PC-3 (cell line): Measurements from ENCODE around the gene TERC. TPM values are rescaled to one million over a fixed set of nuclear protein-coding genes. Genes with fewer than 3 reads are reported as not detected.

ENCODE experiments used
- ATAC-seq: fragments of 200-7000 bp; cut with Tn5 transposase; 2 replicates; pipeline ENCODE4 v1.9.1; 2020; ENCODE audit warnings: mild to moderate bottlenecking, moderate library complexity
- BruUV-seq: library from RNA; stranded (reverse); fragments of 400-500 nt; replicated peaks from 2 replicates; lab custom pipeline; 2021; lab: Mats Ljungman, UMichigan
- CTCF ChIA-PET: fragments of 300-600 bp; sonication (Branson Sonifier 250); formaldehyde crosslinking; loops from one replicate; lab custom pipeline; 2022; ENCODE audit warnings: antibody characterized with exemption; lab: Charles Lee
- POLR2A ChIA-PET: fragments of 300-600 bp; sonication (Branson Sonifier 250); formaldehyde crosslinking; loops from one replicate; lab custom pipeline; 2022; ENCODE audit warnings: antibody characterized with exemption; ENCODE audit not compliant: unreplicated experiment; lab: Charles Lee
- DNase-seq: peaks from one replicate; pipeline ENCODE4 v3.0.0-alpha.2; 2015
- H2AFZ ChIP-seq: fragments of 300-600 bp; sonication (generic); 2 replicates; pipeline ENCODE4 v1.6.0; 2016; ENCODE audit warnings: antibody characterized with exemption, low read length
- H3F3A ChIP-seq: fragments of 300-600 bp; sonication (generic); one replicate; pipeline ENCODE4 v1.6.0; 2017; ENCODE audit warnings: antibody characterized with exemption, low read length, control low read depth, mild to moderate bottlenecking; ENCODE audit not compliant: unreplicated experiment
- H3K27ac ChIP-seq: fragments of 300-600 bp; sonication (generic); 2 replicates; pipeline ENCODE4 v1.5.1; 2016; ENCODE audit warnings: mild to moderate bottlenecking, low read length
- H3K27me3 ChIP-seq: fragments of 300-600 bp; sonication (generic); 2 replicates; pipeline ENCODE4 v1.6.1; 2016; ENCODE audit warnings: low read length, mixed read lengths
- H3K36me3 ChIP-seq: fragments of 300-600 bp; sonication (generic); 2 replicates; pipeline ENCODE4 v1.6.1; 2016; ENCODE audit warnings: low read depth, mixed run types, low read length, mixed read lengths
- H3K4me1 ChIP-seq: fragments of 300-600 bp; sonication (generic); 2 replicates; pipeline ENCODE4 v1.5.1; 2016; ENCODE audit warnings: low read length; ENCODE audit not compliant: insufficient read depth
- H3K4me2 ChIP-seq: fragments of 300-600 bp; sonication (generic); 2 replicates; pipeline ENCODE4 v1.6.0; 2016; ENCODE audit warnings: low read length
- H3K4me3 ChIP-seq: fragments of 300-600 bp; sonication (generic); 2 replicates; pipeline ENCODE4 v1.5.1; 2016; ENCODE audit warnings: mild to moderate bottlenecking, low read length, mixed read lengths
- H3K79me2 ChIP-seq: fragments of 300-600 bp; sonication (generic); 2 replicates; pipeline ENCODE4 v1.6.1; 2017; ENCODE audit warnings: low read length, mixed read lengths
- H3K9ac ChIP-seq: fragments of 300-600 bp; sonication (generic); 2 replicates; pipeline ENCODE4 v1.6.0; 2016; ENCODE audit warnings: mild to moderate bottlenecking, low read length
- H3K9me2 ChIP-seq: fragments of 300-600 bp; sonication (generic); replicated peaks from 2 replicates; pipeline ENCODE4 v1.6.1; 2016; ENCODE audit warnings: mixed run types, low read length, mixed read lengths
- H3K9me3 ChIP-seq: fragments of 300-600 bp; sonication (generic); 2 replicates; pipeline ENCODE4 v1.6.1; 2016; ENCODE audit warnings: low read length, mixed read lengths
- H4K20me1 ChIP-seq: fragments of 300-600 bp; sonication (generic); 2 replicates; pipeline ENCODE4 v1.6.1; 2016; ENCODE audit warnings: low read length, mixed read lengths
- EZH2 ChIP-seq: fragments of 300-600 bp; sonication (generic); IDR thresholded peaks from one replicate; pipeline ENCODE4 v1.6.1; 2017; ENCODE audit warnings: antibody characterized with exemption, mild to moderate bottlenecking, low read length; ENCODE audit not compliant: unreplicated experiment
- EZH2phosphoT487 ChIP-seq: fragments of 300-600 bp; sonication (generic); IDR thresholded peaks from 2 replicates; pipeline ENCODE4 v1.6.1; 2018; ENCODE audit warnings: mild to moderate bottlenecking, antibody characterized with exemption, low read length, borderline replicate concordance
- intact Hi-C: fragments of 100-400 bp; cut with micrococcal nuclease; formaldehyde crosslinking; loops from 2 replicates; pipeline ENCODE4 v1.9.0; 2023
- total RNA-seq: library from RNA; depleted of rRNA; stranded (reverse); fragments of >200 nt; gene quantifications from 2 replicates; pipeline ENCODE4 v1.2.3, GENCODE V29; 2014
- TF ChIP-seq, protein P1 (sequence below): fragments of 300-600 bp; sonication (generic); conservative IDR thresholded peaks from 2 replicates; pipeline ENCODE4 v1.5.1; 2017; ENCODE audit warnings: antibody characterized with exemption, low read depth, mild to moderate bottlenecking, low read length

Gene TERC
- total RNA-seq, 1 experiment from 2014 or later: 544 TPM

- H3K79me2 ChIP-seq: peaks cover 32% of the 10 kb centered on the region
- TF ChIP-seq, protein P1, sequence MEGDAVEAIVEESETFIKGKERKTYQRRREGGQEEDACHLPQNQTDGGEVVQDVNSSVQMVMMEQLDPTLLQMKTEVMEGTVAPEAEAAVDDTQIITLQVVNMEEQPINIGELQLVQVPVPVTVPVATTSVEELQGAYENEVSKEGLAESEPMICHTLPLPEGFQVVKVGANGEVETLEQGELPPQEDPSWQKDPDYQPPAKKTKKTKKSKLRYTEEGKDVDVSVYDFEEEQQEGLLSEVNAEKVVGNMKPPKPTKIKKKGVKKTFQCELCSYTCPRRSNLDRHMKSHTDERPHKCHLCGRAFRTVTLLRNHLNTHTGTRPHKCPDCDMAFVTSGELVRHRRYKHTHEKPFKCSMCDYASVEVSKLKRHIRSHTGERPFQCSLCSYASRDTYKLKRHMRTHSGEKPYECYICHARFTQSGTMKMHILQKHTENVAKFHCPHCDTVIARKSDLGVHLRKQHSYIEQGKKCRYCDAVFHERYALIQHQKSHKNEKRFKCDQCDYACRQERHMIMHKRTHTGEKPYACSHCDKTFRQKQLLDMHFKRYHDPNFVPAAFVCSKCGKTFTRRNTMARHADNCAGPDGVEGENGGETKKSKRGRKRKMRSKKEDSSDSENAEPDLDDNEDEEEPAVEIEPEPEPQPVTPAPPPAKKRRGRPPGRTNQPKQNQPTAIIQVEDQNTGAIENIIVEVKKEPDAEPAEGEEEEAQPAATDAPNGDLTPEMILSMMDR: no peak
- TF ChIP-seq EZH2: no peak
- TF ChIP-seq EZH2phosphoT487: no peak
- POLR2A ChIA-PET: no interaction called here
- intact Hi-C loops: no loop called here
- CTCF ChIA-PET: no interaction called here
- H3K9ac ChIP-seq: no peak overlapping the region
- H3K4me3 ChIP-seq: no peak overlapping the region
- H4K20me1 ChIP-seq: no peaks in the 10 kb centered on the region
- no peak overlapping the region for H2AFZ ChIP-seq
- H3K27me3 ChIP-seq: no peaks in the 10 kb centered on the region
- ATAC-seq (no peak), DNase-seq (no peak)
- no peaks in the 10 kb centered on the region for H3K9me3 ChIP-seq
- no peak overlapping the region for H3K27ac ChIP-seq
- no TSS peak for BruUV-seq
- peaks cover 16% of the 10 kb centered on the region for H3K4me1 ChIP-seq
- H3K36me3 ChIP-seq: peaks cover 61% of the 10 kb centered on the region
- H3F3A ChIP-seq: no peaks in the 10 kb centered on the region
- no peaks in the 10 kb centered on the region for H3K9me2 ChIP-seq
- no peak overlapping the region for H3K4me2 ChIP-seq
Observed at GRCh38 chr3:169777822-169778221, 13.0 kb upstream of the TERC start.

DNA sequence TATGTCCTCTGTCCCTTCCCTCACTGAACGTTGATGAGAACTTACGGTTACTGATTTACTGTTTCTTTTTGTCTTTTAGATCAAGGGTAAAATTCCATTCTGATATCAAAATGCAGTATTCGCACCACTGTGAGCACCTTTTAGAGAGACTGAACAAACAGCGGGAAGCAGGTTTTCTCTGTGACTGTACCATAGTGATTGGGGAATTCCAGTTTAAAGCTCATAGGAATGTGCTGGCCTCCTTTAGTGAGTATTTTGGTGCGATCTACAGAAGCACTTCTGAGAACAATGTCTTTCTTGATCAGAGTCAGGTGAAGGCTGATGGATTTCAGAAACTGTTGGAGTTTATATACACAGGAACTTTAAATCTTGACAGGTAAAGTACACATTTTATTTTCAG lies 9.3 kb upstream of the TERC start:
- Histone ChIP-seq H3K9me3 (no peaks in the 10 kb centered on the region), H2AFZ (no peak overlapping the region), H3F3A (no peaks in the 10 kb centered on the region), H3K27me3 (no peaks in the 10 kb centered on the region), H3K36me3 (peaks cover 35% of the 10 kb centered on the region; the same call in 1 of the 2 replicates), H3K4me1 (peaks cover 16% of the 10 kb centered on the region), H3K27ac (no peak overlapping the region), H3K4me2 (peak overlapping the region; percentile 94), H3K9ac (peak overlapping the region; percentile 97), H4K20me1 (no peaks in the 10 kb centered on the region), H3K79me2 (peaks cover 32% of the 10 kb centered on the region), H3K4me3 (peak overlapping the region; percentile 96), H3K9me2 (no peaks in the 10 kb centered on the region)
- no TSS peak for BruUV-seq
- intact Hi-C loops: loop anchor here (5.0 kb wide), 3 partner anchors 38 to 1677 kb away; partner anchors contain the start of genes GOLIM4, GPR160, LRRC34 and LRRIQ4
- CTCF ChIA-PET: no interaction called here
- no peak for TF ChIP-seq EZH2phosphoT487
- ATAC-seq (no peak), DNase-seq (peak; percentile 14)
- POLR2A ChIA-PET: no interaction called here

GRCh38 chr3:169772897-169773816 lies 8.3 kb upstream of the TERC start, which contains the start of gene MYNN:
TSS of gene MYNN (plus strand) at chr3:169773396. CDS start at chr3:169774296, 900 bp downstream.
- peak within 1 kb of the TSS; percentile 90 for H3K27ac ChIP-seq
- H3K36me3 ChIP-seq: peaks cover 26% of the 10 kb centered on the region; the same call in 1 of the 2 replicates
- H3K4me2 ChIP-seq: peak within 1 kb of the TSS; percentile 94
- peaks cover 16% of the 10 kb centered on the region for H3K4me1 ChIP-seq
- ChIA-PET CTCF (no interaction called here), POLR2A (interaction anchor here (0.6 kb wide), 1 partner anchor 234 kb away, joined by 7 read pairs; no protein-coding TSS in a partner anchor)
- no peaks in the 10 kb centered on the region for H3F3A ChIP-seq
- H3K79me2 ChIP-seq: peaks cover 32% of the 10 kb centered on the region
- intact Hi-C loops: loop anchor here (5.0 kb wide), 3 partner anchors 39 to 1676 kb away; partner anchors contain the start of genes GOLIM4, GPR160, LRRC34 and LRRIQ4
- DNase-seq: peak; percentile 86
- no peaks in the 10 kb centered on the region for H3K27me3 ChIP-seq
- peak; percentile 82 for ATAC-seq
- TF ChIP-seq EZH2phosphoT487 (no peak), EZH2 (no peak)
- TF ChIP-seq, protein P1: no peak
- H2AFZ ChIP-seq: peak within 1 kb of the TSS; percentile 85
- H4K20me1 ChIP-seq: no peaks in the 10 kb centered on the region
- H3K9ac ChIP-seq: peak within 1 kb of the TSS; percentile 97
- TSS peak; percentile 88 for BruUV-seq
- no peaks in the 10 kb centered on the region for H3K9me2 ChIP-seq
- H3K4me3 ChIP-seq: peak within 1 kb of the TSS; percentile 96
- no peaks in the 10 kb centered on the region for H3K9me3 ChIP-seq
